HepG2 (cell line): ENCODE measurements around the gene NRDC.

Source experiments
- JUND ChIP-seq: sonication (generic); formaldehyde crosslinking; IDR thresholded peaks from 2 replicates; pipeline ENCODE4 v1.8.0; 2022; ENCODE audit warnings: mild to moderate bottlenecking, missing genetic modification reagents
- TF ChIP-seq, protein P1 (sequence below): sonication (generic); formaldehyde crosslinking; IDR thresholded peaks from 2 replicates; pipeline ENCODE4 v1.5.0; 2020; ENCODE audit warnings: missing genetic modification reagents
- TF ChIP-seq, protein P2 (sequence below): sonication (generic); formaldehyde crosslinking; IDR thresholded peaks from 2 replicates; pipeline ENCODE4 v1.5.0; 2020; ENCODE audit warnings: mild to moderate bottlenecking, missing genetic modification reagents, moderate library complexity

DNA sequence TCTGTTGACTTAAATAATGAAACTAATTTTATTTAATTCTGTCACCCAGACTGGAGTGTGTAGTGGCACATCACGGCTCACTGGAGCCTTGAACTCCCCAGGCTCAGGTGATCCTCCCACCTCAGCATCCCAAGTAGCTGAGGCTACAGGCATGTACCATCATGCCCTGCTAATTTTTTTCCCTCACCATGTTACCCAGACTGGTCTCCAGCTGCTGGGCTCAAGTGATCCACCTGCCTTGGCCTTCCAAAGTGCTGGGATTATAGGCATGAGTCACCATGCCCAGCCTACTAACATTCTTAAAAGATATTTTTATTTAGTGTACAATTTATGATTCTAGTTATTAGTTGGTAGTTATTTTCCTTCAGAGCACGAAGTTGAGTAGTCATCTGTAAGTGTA lies 49.5 kb downstream of the NRDC start:
- no peak for TF ChIP-seq JUND (CRISPR knock-in tag)
- TF ChIP-seq, protein P1, sequence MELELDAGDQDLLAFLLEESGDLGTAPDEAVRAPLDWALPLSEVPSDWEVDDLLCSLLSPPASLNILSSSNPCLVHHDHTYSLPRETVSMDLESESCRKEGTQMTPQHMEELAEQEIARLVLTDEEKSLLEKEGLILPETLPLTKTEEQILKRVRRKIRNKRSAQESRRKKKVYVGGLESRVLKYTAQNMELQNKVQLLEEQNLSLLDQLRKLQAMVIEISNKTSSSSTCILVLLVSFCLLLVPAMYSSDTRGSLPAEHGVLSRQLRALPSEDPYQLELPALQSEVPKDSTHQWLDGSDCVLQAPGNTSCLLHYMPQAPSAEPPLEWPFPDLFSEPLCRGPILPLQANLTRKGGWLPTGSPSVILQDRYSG (CRISPR knock-in tag) = no peak
- TF ChIP-seq, protein P2, sequence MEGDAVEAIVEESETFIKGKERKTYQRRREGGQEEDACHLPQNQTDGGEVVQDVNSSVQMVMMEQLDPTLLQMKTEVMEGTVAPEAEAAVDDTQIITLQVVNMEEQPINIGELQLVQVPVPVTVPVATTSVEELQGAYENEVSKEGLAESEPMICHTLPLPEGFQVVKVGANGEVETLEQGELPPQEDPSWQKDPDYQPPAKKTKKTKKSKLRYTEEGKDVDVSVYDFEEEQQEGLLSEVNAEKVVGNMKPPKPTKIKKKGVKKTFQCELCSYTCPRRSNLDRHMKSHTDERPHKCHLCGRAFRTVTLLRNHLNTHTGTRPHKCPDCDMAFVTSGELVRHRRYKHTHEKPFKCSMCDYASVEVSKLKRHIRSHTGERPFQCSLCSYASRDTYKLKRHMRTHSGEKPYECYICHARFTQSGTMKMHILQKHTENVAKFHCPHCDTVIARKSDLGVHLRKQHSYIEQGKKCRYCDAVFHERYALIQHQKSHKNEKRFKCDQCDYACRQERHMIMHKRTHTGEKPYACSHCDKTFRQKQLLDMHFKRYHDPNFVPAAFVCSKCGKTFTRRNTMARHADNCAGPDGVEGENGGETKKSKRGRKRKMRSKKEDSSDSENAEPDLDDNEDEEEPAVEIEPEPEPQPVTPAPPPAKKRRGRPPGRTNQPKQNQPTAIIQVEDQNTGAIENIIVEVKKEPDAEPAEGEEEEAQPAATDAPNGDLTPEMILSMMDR (CRISPR knock-in tag) = no peak
